NCI-H1105 (cell line): ENCODE data around the gene GARIN1A.

ENCODE experiments used
- DNase-seq: peaks from one replicate; lab custom pipeline; 2025; lab: John Stamatoyannopoulos, UW

GARIN1A gene

DNA sequence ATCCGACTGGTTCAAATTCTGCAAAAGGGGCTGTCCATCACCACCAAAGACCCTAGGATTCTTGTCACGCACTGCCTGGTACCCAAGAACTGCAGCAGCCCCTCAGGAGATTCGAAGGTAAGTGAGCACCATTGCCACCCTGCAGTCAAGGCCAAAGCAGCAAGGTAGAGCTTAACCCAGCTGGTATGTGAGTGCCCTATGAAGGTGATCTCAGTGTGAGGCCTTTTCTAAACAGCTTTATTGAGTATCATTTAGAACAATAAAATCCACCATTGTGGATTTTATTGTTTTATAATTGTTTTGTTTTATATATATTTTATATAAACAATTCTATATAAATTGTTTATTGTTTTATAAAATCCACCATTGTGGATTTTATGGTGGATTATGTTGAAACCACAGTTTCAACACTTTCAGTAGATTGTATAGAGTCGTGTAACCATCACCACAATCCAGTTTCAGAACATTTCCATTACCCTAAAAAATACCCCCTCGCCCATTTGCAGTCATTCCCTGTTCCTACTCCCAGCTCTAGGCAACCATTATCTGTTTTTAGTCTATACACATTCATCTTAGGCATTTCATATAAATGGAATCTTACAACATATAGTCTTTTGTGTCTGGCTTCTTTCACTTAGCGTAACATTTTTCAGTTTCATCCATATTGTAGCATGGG, 47.0 kb downstream of the GARIN1A start:
- DNase-seq, result no peak

DNA sequence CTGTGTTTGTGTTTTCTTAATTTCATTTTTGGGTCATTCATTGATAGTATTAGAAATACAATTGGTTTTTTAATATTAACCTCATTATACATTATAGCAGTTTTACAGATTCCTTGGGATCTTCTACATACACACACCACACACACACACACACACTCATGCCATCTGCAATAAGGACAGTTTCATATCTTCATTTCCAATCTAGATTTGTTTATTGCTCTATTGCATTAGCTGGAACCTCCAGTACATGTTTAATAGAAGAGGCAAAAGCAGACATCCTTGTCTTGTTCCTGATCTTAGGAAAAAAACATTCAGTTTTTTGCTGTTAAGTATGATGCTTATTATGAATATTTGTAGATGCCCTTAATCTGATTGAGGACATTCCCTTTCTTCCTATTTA, 49.3 kb downstream of the GARIN1A start:
- no peak for DNase-seq
